ENCODE measurements around the gene RASAL3.

Gene RASAL3

DNA sequence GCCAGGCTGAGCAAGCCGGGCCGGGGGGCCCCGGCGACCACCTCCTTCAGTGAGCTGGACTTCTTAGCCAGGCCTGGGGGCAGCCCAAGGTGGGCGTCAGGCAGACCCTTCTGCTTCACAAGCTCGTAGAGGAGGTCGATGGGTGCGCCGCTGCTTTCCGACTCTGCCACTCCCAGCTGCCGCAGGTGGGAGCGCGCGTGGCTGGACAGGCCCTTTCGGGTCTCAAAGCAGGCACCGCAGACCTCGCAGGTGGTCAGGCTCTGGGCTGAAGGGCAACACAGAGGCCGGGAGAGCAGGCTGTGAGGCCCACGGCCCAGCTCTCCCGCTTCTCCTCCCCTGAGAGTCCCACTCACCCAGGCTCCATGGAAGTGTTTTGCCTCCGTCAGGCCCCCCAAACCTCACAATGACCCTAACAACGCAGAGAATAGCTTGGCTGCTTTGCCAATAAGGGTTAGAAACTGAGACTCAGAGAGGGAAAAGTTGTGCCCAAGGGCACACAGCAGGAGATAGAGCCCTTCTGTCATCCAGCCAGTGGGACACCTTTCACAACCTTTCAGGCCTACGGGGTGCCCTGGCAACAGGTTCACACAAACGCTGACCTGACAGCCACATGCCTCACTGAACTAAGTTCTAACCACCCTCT is 34.4 kb downstream of the RASAL3 start (continued):
- TF ChIP-seq, protein P1, sequence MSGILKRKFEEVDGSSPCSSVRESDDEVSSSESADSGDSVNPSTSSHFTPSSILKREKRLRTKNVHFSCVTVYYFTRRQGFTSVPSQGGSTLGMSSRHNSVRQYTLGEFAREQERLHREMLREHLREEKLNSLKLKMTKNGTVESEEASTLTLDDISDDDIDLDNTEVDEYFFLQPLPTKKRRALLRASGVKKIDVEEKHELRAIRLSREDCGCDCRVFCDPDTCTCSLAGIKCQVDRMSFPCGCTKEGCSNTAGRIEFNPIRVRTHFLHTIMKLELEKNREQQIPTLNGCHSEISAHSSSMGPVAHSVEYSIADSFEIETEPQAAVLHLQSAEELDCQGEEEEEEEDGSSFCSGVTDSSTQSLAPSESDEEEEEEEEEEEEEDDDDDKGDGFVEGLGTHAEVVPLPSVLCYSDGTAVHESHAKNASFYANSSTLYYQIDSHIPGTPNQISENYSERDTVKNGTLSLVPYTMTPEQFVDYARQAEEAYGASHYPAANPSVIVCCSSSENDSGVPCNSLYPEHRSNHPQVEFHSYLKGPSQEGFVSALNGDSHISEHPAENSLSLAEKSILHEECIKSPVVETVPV (CRISPR knock-in tag; IDR thresholded peaks at IDR 0.05): no peak

DNA sequence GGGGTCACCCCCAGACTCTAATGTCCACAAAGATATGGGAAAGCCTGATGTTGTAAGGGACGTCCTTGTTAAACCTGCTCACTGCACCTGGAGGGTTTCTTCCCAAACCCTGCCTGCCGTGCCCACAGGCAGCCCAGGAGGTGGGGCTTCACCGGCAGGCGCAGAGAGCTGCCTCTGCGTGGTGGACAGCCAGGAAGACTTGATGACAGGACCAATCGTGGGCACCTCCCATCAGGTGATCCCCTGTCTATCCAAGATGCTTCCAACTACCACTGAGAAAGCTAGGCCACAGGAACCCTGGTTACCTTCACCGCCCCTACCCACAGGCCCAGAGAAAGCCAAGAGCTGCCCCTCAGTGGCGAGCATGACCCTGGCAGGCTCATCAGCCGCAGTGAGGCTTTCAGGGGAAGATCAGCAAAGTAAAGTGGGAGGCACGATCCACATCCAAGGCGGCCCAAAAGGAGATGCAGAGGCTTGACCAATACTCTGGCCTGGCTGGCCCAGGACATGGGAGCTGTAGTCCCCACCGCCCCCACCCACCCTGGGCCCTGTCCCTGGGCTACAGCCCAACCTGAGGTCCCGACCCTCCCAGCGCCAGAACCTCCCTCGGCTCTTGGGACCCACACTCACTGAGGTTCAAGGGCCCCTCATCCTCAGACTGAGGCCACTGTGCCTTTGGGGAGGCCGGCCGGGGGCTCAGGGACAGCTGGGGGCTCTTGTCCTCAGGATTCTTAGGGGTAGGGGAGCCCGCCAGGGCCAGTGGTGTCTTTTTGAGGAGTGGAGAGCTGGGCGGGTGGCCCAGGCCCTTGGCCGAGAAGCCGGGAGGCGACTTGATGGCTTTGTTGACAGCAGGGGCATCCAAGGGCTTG is 35.2 kb downstream of the RASAL3 start:
- ATAC-seq: no peak
- TF ChIP-seq, protein P2, sequence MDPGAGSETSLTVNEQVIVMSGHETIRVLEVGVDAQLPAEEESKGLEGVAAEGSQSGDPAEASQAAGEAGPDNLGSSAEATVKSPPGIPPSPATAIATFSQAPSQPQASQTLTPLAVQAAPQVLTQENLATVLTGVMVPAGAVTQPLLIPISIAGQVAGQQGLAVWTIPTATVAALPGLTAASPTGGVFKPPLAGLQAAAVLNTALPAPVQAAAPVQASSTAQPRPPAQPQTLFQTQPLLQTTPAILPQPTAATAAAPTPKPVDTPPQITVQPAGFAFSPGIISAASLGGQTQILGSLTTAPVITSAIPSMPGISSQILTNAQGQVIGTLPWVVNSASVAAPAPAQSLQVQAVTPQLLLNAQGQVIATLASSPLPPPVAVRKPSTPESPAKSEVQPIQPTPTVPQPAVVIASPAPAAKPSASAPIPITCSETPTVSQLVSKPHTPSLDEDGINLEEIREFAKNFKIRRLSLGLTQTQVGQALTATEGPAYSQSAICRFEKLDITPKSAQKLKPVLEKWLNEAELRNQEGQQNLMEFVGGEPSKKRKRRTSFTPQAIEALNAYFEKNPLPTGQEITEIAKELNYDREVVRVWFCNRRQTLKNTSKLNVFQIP (CRISPR knock-in tag; IDR thresholded peaks at IDR 0.05; ENCODE audit: borderline replicate concordance, low read depth): no peak
- TF ChIP-seq RARB (CRISPR knock-in tag; IDR thresholded peaks at IDR 0.05): no peak
- TF ChIP-seq TSHZ2 (CRISPR knock-in tag; IDR thresholded peaks at IDR 0.05): no peak
- no peak for TF ChIP-seq ZC3H10 (CRISPR knock-in tag; IDR thresholded peaks at IDR 0.05)
- TF ChIP-seq ZNF70 (CRISPR knock-in tag; IDR thresholded peaks at IDR 0.05): no peak
- TF ChIP-seq ESRRG (CRISPR knock-in tag; IDR thresholded peaks at IDR 0.05): no peak
- TF ChIP-seq ZFP30 (CRISPR knock-in tag; IDR thresholded peaks at IDR 0.05): no peak
- TF ChIP-seq ZFP3 (CRISPR knock-in tag; IDR thresholded peaks at IDR 0.05): no peak
- TF ChIP-seq CREB5 (CRISPR knock-in tag; IDR thresholded peaks at IDR 0.05; ENCODE audit: low read depth): no peak
- TF ChIP-seq OSR1 (CRISPR knock-in tag; IDR thresholded peaks at IDR 0.05): no peak
- TF ChIP-seq ZNF565 (CRISPR knock-in tag; conservative IDR thresholded peaks at IDR 0.05; ENCODE audit: low read depth): no peak
- no peak for TF ChIP-seq SNAI2 (CRISPR knock-in tag; IDR thresholded peaks at IDR 0.05)
- TF ChIP-seq PATZ1 (CRISPR knock-in tag; IDR thresholded peaks at IDR 0.05; ENCODE audit: borderline replicate concordance): no peak
- TF ChIP-seq, protein P1 (CRISPR knock-in tag; IDR thresholded peaks at IDR 0.05): no peak
- no peak for TF ChIP-seq CSDC2 (CRISPR knock-in tag; IDR thresholded peaks at IDR 0.05)
- TF ChIP-seq ARNTL (CRISPR knock-in tag; IDR thresholded peaks at IDR 0.05; ENCODE audit: borderline replicate concordance, low read depth): no peak
- no peak for TF ChIP-seq BACH2 (CRISPR knock-in tag; IDR thresholded peaks at IDR 0.05; ENCODE audit: borderline replicate concordance)
- TF ChIP-seq TOX (CRISPR knock-in tag; IDR thresholded peaks at IDR 0.05; ENCODE audit: borderline replicate concordance): no peak
